Smooth muscle cell (in vitro differentiated cells): Measurements from ENCODE around the gene MYH7B. TPM values are rescaled to one million over a fixed set of nuclear protein-coding genes. Genes with fewer than 3 reads are reported as not detected.

Experiments used
- DNase-seq: peaks from one replicate; lab custom pipeline; 2025; ENCODE audit not compliant: unreplicated experiment; lab: John Stamatoyannopoulos, UW
- H2AFZ ChIP-seq: fragments of 200-600 bp; sonication (generic); 2 replicates; pipeline ENCODE4 v1.6.0; 2016; ENCODE audit warnings: antibody characterized with exemption, low read depth, mild to moderate bottlenecking
- H3F3A ChIP-seq: fragments of 200-600 bp; sonication (generic); 2 replicates; pipeline ENCODE4 v1.6.0; 2017; ENCODE audit warnings: antibody characterized with exemption, low read depth
- H3K27ac ChIP-seq: fragments of 200-600 bp; sonication (generic); 2 replicates; pipeline ENCODE4 v1.5.1; 2016; ENCODE audit warnings: low read depth, mild to moderate bottlenecking
- H3K27me3 ChIP-seq: fragments of 200-600 bp; sonication (generic); 2 replicates; pipeline ENCODE4 v1.6.1; 2016; ENCODE audit warnings: low read depth, mild to moderate bottlenecking
- H3K36me3 ChIP-seq: fragments of 200-600 bp; sonication (generic); 2 replicates; pipeline ENCODE4 v1.5.1; 2016; ENCODE audit warnings: low read depth
- H3K4me1 ChIP-seq: fragments of 200-600 bp; sonication (generic); 2 replicates; pipeline ENCODE4 v1.5.1; 2016; ENCODE audit warnings: low read depth
- H3K4me2 ChIP-seq: fragments of 200-600 bp; sonication (generic); 2 replicates; pipeline ENCODE4 v1.6.0; 2016; ENCODE audit warnings: mild to moderate bottlenecking
- H3K4me3 ChIP-seq: fragments of 200-600 bp; sonication (generic); 2 replicates; pipeline ENCODE4 v1.5.1; 2016; ENCODE audit warnings: mild to moderate bottlenecking
- H3K79me2 ChIP-seq: fragments of 200-600 bp; sonication (generic); 2 replicates; pipeline ENCODE4 v1.6.0; 2016; ENCODE audit warnings: low read depth, mild to moderate bottlenecking
- H3K9ac ChIP-seq: fragments of 200-600 bp; sonication (generic); 2 replicates; pipeline ENCODE4 v1.6.0; 2016; ENCODE audit warnings: low read depth
- H3K9me3 ChIP-seq: fragments of 200-600 bp; sonication (generic); replicated peaks from 2 replicates; pipeline ENCODE4 v1.5.1; 2016; ENCODE audit warnings: low read depth
- H4K20me1 ChIP-seq: fragments of 200-600 bp; sonication (generic); 2 replicates; pipeline ENCODE4 v1.6.0; 2016; ENCODE audit warnings: low read depth
- WGBS: methylation state at CpG from one replicate; pipeline ENCODE4 v1.1.7; 2016; ENCODE audit warnings: low lambda C conversion rate; 5-methylcytosine and 5-hydroxymethylcytosine counted together
- polyA plus RNA-seq: library from polyadenylated mRNA; unstranded; fragments of >200 nt; fragmentation: Nextera tagmentation; extraction: Ambion mirVana; gene quantifications from 2 replicates; pipeline ENCODE4 v1.2.1, GENCODE V29; 2016
- total RNA-seq: library from RNA; depleted of rRNA; stranded (reverse); fragments of >200 nt; gene quantifications from 2 replicates; pipeline ENCODE4 v1.2.3, GENCODE V29; 2014
- TF ChIP-seq, protein P1 (sequence below): fragments of 200-600 bp; sonication (generic); IDR thresholded peaks from 2 replicates; pipeline ENCODE4 v1.5.1; 2017; ENCODE audit warnings: borderline replicate concordance, mild to moderate bottlenecking, antibody characterized with exemption; ENCODE audit not compliant: insufficient read depth, poor library complexity, severe bottlenecking

The MYH7B gene
- total and polyA plus RNA-seq, 2 experiments from 2014 or later, result 0.67 TPM; not detected in 1

DNA sequence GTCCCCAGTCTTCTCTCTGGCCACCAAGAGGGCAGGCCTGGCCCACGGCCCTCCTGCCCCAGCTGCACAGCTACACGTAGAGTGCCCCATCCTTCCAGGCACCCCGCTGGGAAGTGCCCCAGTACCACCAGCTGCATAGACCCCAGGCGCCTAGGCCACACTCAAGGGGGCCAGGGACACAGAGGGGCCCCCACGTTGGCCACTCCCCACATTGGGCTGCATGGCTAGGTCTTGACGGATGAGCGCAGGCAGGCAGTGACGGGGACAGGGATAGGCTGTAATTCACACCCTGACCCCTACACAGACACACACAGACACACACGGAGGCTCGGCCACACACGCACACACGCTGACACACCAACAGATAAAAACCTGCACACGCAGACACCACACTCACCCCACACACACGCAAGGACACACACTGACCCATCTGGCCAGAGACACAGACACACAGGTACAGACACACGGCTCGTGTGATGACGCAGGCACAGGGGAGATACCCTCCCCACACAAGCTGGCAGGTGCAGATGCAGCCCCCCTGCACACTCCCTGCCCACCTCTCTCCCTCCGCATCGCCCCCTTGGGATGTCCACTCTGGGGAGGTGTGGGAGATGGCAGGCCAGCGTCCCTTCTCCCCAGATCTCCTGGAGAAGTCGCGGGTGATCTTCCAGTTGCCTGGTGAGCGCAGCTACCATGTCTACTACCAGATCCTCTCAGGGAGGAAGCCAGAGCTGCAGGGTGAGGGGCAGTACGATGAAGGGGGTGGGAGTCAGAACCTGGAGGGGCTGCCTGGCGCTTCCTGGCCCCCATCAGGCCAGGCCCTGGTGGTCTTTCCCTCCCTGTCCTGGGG lies 30.0 kb downstream of the MYH7B start:
- no peaks in the 10 kb centered on the region for H3K9me3 ChIP-seq
- no peak overlapping the region for H3K4me2 ChIP-seq
- TF ChIP-seq, protein P1, sequence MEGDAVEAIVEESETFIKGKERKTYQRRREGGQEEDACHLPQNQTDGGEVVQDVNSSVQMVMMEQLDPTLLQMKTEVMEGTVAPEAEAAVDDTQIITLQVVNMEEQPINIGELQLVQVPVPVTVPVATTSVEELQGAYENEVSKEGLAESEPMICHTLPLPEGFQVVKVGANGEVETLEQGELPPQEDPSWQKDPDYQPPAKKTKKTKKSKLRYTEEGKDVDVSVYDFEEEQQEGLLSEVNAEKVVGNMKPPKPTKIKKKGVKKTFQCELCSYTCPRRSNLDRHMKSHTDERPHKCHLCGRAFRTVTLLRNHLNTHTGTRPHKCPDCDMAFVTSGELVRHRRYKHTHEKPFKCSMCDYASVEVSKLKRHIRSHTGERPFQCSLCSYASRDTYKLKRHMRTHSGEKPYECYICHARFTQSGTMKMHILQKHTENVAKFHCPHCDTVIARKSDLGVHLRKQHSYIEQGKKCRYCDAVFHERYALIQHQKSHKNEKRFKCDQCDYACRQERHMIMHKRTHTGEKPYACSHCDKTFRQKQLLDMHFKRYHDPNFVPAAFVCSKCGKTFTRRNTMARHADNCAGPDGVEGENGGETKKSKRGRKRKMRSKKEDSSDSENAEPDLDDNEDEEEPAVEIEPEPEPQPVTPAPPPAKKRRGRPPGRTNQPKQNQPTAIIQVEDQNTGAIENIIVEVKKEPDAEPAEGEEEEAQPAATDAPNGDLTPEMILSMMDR, result no peak
- no peak overlapping the region for H3K9ac ChIP-seq
- H3K27ac ChIP-seq, result no peak overlapping the region
- no peaks in the 10 kb centered on the region for H3K79me2 ChIP-seq
- peaks cover 5% of the 10 kb centered on the region for H3K4me1 ChIP-seq
- H3K36me3 ChIP-seq, result no peaks in the 10 kb centered on the region
- no peak for DNase-seq
- WGBS, result 86% methylated on average over 24 of the region's 25 CpGs
- H2AFZ ChIP-seq, result no peak overlapping the region
- H3K27me3 ChIP-seq, result peaks cover 17% of the 10 kb centered on the region
- no peak overlapping the region for H3K4me3 ChIP-seq
- no peaks in the 10 kb centered on the region for H4K20me1 ChIP-seq
- no peaks in the 10 kb centered on the region for H3F3A ChIP-seq

DNA sequence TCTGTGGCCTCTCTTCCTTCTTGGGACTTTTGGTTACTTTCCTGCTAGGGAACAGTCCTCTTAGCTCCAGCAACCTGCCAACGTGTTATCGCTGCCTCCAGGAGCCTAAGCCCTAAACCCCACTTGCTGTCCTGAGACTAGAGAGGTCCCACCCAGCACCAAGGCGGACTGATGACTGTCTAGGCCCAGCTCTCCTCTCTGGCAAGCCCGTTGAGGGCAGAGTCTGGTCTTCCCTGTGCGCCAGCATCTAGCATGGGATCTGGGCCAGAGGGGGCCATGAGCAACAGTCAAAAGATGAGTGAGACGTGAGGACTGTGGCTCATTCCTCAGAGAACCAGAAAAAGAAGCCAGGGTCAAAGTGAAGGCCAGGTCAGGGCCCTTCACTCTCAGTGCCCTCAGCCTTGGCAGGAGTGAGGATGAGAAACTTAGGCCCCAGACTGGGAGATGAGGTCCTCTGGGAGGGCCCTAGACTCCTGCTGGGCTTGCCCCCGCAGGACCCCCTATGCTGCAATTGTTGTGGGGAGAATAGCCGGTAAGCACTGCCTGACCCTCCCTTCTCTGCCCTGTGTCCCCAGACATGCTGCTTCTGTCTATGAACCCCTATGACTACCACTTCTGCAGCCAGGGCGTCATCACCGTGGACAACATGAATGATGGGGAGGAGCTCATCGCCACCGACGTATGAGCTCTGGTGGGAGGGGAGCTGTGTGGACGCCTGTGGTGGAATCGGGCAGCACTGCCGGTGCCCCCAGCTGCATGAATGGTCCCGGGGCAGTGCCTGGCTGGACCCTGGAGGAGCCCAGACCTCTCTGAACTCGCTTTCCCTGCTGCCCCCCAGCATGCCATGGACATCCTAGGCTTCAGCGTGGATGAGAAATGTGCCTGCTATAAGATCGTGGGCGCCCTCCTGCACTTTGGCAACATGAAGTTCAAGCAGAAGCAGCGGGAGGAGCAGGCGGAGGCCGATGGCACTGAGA lies 30.9 kb downstream of the MYH7B start:
- H3K4me3 ChIP-seq, result no peak overlapping the region
- H3K36me3 ChIP-seq, result no peaks in the 10 kb centered on the region
- H4K20me1 ChIP-seq, result no peaks in the 10 kb centered on the region
- H3K27ac ChIP-seq, result no peak overlapping the region
- H3K27me3 ChIP-seq, result peaks cover 17% of the 10 kb centered on the region
- DNase-seq, result no peak
- H3K4me1 ChIP-seq, result peaks cover 5% of the 10 kb centered on the region
- 88% methylated on average over 24 of the region's 24 CpGs for WGBS
- TF ChIP-seq, protein P1, result no peak
- no peak overlapping the region for H3K9ac ChIP-seq
- no peaks in the 10 kb centered on the region for H3F3A ChIP-seq
- no peak overlapping the region for H3K4me2 ChIP-seq
- no peaks in the 10 kb centered on the region for H3K79me2 ChIP-seq
- H3K9me3 ChIP-seq, result no peaks in the 10 kb centered on the region
- no peak overlapping the region for H2AFZ ChIP-seq

DNA sequence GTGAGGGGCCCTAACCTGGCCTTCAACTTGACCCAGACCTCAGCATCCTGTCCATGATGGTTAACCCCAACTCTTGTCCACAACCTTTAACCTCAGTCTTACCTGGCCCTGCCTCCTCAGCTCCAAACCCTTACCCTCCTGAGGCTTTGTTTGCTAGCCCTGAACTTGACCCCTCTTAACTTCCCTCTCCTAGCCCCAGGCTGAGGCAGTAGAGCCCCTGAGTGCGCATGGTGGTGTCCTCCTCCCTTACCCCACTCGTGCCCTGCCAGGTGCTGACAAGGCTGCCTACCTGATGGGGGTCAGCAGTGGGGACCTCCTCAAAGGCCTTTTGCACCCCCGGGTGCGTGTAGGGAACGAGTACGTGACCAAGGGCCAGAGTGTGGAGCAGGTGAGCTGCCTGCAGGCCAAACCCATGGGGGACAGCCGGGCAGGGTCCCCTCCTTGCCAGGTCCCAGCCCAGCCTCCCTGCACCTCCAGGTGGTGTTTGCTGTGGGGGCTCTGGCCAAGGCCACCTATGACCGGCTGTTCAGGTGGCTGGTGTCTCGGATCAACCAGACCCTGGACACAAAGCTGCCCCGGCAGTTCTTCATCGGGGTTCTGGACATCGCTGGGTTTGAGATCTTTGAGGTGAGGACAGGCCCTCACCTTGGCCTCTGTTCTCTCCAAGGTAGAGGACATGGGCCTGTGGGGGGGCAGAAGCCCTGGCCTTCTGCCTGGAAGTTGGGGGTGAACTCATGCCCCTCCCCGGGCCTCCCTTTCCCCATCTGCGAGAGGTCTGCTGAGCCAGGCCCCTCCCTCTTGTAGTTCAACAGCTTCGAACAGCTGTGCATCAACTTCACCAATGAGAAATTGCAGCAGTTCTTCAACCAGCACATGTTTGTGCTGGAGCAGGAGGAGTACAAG lies 31.9 kb downstream of the MYH7B start:
- H3K4me1 ChIP-seq, result peaks cover 5% of the 10 kb centered on the region
- no peaks in the 10 kb centered on the region for H3K36me3 ChIP-seq
- H2AFZ ChIP-seq, result no peak overlapping the region
- no peak overlapping the region for H3K4me3 ChIP-seq
- 91% methylated on average over 15 of the region's 15 CpGs for WGBS
- no peaks in the 10 kb centered on the region for H3K79me2 ChIP-seq
- H3K27me3 ChIP-seq, result peaks cover 17% of the 10 kb centered on the region
- no peak overlapping the region for H3K9ac ChIP-seq
- TF ChIP-seq, protein P1, result no peak
- H3K4me2 ChIP-seq, result no peak overlapping the region
- H4K20me1 ChIP-seq, result no peaks in the 10 kb centered on the region
- H3F3A ChIP-seq, result no peaks in the 10 kb centered on the region
- H3K27ac ChIP-seq, result no peak overlapping the region
- no peaks in the 10 kb centered on the region for H3K9me3 ChIP-seq
- no peak for DNase-seq
